RPMI7951 (cell line): ENCODE measurements around the gene ERLEC1. TPM values are rescaled to one million over a fixed set of nuclear protein-coding genes. Genes with fewer than 3 reads are reported as not detected.
A peak's percentile ranks its signal among the peaks of the same experiment; 100 is the strongest.
"Not testable (repeated sequence)": the region's sequence is repeated elsewhere in the genome, so short reads cannot be mapped to it uniquely, and the experiment has no call there.

Experiments
- DNase-seq: peaks from one replicate; pipeline ENCODE4 v3.0.0-alpha.2; 2012; ENCODE audit warnings: low read depth
- total RNA-seq: library from RNA; depleted of rRNA; stranded (reverse); fragments of >200 nt; shearing (Covaris generic); gene quantifications from 2 replicates; pipeline ENCODE4 v1.2.3, GENCODE V29; 2014; rRNA removed

ERLEC1 gene, protein sequence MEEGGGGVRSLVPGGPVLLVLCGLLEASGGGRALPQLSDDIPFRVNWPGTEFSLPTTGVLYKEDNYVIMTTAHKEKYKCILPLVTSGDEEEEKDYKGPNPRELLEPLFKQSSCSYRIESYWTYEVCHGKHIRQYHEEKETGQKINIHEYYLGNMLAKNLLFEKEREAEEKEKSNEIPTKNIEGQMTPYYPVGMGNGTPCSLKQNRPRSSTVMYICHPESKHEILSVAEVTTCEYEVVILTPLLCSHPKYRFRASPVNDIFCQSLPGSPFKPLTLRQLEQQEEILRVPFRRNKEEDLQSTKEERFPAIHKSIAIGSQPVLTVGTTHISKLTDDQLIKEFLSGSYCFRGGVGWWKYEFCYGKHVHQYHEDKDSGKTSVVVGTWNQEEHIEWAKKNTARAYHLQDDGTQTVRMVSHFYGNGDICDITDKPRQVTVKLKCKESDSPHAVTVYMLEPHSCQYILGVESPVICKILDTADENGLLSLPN
- 91.2 and 103 TPM in 2 replicates for total RNA-seq

- peak; percentile 88 for DNase-seq
Observed at GRCh38 chr2:53786705-53787613, at the start of gene ERLEC1, which contains the start of gene ASB3. TSS of gene ERLEC1 (plus strand) at chr2:53787044. CDS start at chr2:53787211, 167 bp downstream. TSS of gene ASB3 (minus strand) at chr2:53786953. CDS start at chr2:53765572, 21,381 bp downstream.

GRCh38 chr2:53737091-53737490 lies 49.8 kb upstream of the ERLEC1 start:
- no peak for DNase-seq

DNA sequence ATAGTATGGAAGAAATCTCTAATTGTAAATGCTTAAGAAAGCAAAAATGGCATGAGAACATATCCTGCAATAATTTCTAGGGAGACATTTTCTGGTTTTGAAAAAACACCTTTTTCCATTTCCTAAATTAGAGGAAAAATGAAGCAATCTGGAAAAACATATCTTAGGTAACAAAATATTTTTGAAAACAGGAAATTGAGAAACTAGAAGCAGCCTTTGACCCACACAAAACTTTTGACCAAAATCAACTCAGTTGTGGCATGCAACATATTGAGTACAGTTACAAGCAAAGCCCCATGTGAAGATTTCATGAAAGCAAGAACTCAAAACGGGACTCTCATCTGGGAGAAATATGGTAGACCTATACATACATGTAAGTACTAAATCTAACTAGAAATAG lies 47.8 kb upstream of the ERLEC1 start:
- DNase-seq: no peak

- peak; percentile 42 for DNase-seq
Observed at GRCh38 chr2:53740170-53740569, 46.7 kb upstream of the ERLEC1 start.

DNA sequence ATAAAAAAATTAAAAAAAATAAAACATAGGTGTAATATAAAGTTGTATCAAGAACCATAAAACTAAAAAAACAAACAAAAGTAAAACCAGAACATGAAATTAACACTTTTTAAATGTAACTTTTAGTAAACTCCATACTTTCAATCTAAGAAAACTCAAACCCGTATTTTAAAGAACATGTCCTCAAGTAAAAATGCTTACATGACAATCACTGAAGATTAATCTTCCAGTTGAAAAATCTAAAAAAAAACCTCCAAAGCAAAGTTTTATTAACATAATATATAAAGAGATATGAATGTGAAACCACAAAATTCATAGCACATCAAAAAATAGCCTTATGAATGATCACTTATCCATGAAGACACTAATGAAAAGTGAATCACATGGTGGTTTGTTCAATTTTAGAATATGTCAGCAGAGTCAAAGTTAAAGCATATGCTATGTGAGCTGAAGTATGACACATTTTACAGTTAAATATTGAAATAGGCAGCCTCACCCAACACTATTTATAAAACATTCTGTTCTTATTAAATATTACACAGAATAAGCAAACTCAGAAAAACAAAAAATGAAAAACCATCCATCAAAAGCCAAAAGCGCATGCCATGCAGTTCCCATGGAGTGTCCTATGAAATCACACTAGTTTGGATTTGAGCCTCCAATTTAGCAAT lies 42.3 kb upstream of the ERLEC1 start:
- no peak for DNase-seq

- no peak for DNase-seq
Observed at GRCh38 chr2:53750041-53750768, 36.6 kb upstream of the ERLEC1 start.

GRCh38 chr2:53751728-53752127 lies 35.1 kb upstream of the ERLEC1 start:
- DNase-seq: peak; percentile 30

DNA sequence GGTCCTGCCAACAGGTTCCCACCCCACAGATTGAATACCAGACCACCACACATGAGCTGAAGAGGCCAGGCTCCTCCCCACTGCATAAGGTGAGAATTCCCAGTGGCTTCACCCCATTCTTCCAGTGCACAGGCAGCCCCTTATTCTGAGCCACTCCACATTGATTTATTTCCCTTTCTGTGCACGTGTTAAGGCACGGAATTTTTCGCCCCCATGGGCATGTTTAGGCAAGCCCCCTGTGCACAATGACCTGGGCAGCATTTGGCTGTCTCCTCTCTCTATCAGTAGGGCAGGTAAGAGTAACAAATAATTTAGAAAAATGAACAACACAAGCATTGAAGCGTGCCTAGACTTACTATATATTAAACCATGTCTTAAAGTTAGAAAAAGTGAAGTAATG lies 34.5 kb upstream of the ERLEC1 start:
- DNase-seq: no peak

DNA sequence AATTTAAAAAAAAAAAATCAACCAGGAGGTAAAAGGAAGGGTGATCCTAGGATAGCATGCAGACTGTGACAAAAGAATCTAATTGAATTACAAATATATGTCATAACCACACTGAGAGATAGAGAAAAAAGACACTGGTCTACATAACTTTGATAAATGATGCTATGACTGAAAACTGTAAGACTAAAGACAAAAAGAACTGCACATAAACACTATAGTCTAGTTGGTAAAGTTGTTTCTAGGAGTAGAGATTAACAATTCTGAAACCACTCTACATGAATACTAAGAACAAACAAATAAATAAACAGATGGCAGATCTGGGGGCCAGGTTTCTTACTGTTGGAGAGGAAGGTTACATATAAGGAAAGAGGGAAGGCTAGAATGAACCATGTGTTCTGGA lies 33.8 kb upstream of the ERLEC1 start:
- no peak for DNase-seq

- peak; percentile 3 for DNase-seq
Observed at GRCh38 chr2:53755121-53755520, 31.7 kb upstream of the ERLEC1 start.

DNA sequence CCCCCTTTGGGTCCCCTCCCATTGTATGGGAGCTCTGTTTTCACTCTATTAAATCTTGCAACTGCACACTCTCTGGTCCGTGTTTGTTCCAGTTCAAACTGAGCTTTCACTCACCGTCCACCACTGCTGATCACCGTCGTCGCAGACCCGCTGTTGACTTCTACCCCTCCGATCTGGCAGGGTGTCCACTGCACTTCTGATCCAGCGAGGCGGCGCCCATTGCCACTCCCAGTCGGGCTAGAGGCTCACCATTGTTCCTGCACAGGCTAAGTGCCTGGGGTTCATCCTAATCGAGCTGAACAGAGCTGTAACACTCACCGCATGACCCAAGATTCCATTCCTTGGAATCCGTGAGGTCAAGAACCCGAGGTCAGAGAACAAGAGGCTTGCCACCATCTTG lies 30.2 kb upstream of the ERLEC1 start:
- no peak for DNase-seq

DNA sequence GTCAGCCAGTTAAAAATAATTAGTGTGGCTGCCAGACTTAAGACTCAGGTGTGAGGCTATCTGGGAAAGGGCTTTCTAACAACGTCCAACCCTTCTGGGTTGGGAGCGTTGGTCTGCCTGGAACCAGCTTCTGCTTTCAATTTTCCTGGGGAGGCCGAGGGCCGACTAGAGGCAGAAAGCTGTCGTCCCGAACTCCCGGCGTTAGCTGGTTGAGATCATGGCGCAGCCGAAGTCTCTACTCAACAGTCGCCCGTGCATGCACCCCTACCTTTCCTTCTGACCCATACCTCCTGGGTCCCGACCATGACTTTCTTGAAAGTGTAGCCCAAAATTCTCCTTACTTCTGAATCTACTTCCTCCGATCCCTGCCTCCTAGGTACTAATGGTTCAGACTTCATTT lies 29.6 kb upstream of the ERLEC1 start:
- DNase-seq: not testable (repeated sequence)

- no peak for DNase-seq
Observed at GRCh38 chr2:53765767-53766166, 21.1 kb upstream of the ERLEC1 start.

- peak; percentile 83 for DNase-seq
Observed at GRCh38 chr2:53767405-53768241, 19.2 kb upstream of the ERLEC1 start, which contains the start of gene CHAC2. TSS of gene CHAC2 (plus strand) at chr2:53767804. CDS start at chr2:53767887, 83 bp downstream.

- peak; percentile 54 for DNase-seq
Observed at GRCh38 chr2:53768242-53768542, 18.7 kb upstream of the ERLEC1 start.

- DNase-seq: no peak
Observed at GRCh38 chr2:53769318-53769945, 17.4 kb upstream of the ERLEC1 start.

DNA sequence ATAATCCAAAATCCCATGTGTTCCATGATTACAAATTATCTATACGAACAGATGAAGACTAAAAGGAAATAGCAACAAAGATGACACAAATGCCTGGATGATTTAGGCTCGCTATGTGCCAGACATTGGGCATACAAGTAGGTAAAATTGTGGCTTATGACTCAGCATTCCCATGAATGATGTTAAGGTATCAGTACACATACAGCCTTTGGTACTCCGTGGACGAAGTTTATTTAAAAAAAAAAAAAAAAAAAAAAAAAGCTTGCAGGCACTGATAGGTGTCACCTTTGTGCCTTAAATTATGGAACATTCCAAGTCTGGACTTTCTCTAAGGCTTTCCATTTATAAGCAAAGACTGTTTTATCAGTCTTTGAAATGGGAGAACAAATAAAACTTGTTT lies 16.6 kb upstream of the ERLEC1 start:
- DNase-seq: no peak

GRCh38 chr2:53777134-53777533 lies 9.7 kb upstream of the ERLEC1 start:
- no peak for DNase-seq

DNA sequence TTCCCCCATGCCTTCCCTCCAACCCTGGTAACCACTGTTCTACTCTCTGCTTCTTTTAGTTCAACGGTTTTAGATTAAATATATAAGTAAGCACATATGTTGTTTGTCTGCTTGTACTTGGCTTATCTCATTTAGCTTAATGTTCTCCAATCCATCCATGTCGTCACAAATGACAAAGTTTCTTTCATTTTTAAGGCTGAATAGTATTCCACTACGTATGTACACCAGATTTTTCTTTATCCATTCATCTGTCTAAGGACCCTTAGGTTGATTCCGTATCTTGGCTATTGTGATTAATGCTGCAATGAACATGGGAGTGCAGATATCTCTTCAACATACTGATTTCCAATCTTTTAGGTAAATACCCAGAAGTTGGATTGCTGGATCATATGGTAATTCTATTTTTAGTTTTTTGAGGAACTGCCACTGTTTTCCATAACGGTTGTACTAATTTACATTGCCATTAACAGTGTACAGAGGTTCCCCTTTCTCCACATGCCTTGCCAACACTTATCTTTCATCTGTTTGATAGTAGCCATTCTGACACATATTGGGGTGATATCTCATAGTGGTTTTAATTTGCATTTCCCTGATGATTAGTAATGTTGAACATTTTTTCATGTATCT lies 8.2 kb upstream of the ERLEC1 start:
- DNase-seq: no peak
